Activated CD4-positive, alpha-beta T cell treated with anti-CD3 and anti-CD28 coated beads for 36 hours (primary cell): ENCODE data around the gene PLXNC1. TPM values are rescaled to one million over a fixed set of nuclear protein-coding genes. Genes with fewer than 3 reads are reported as not detected.

Experiments used
- ATAC-seq: fragments of 200-7000 bp; cut with Tn5 transposase; one replicate; pipeline ENCODE4 v1.10.0; 2021; ENCODE audit warnings: mild to moderate bottlenecking, moderate library complexity
- CTCF ChIA-PET: fragments of 350-600 bp; sonication (Branson Sonifier 250); formaldehyde crosslinking; loops from one replicate; lab custom pipeline; 2021; ENCODE audit warnings: antibody characterized with exemption; lab: Charles Lee
- POLR2A ChIA-PET: fragments of 350-600 bp; sonication (Branson Sonifier 250); formaldehyde crosslinking; loops from one replicate; lab custom pipeline; 2021; ENCODE audit warnings: antibody characterized with exemption, inconsistent platforms; lab: Charles Lee
- DNase-seq: peaks from one replicate; pipeline ENCODE4 v3.0.0-alpha.2; 2020
- H3K27ac Mint-ChIP-seq: one replicate; pipeline ENCODE4 v1.8.0; 2021; ENCODE audit warnings: mixed read lengths
- H3K27me3 Mint-ChIP-seq: one replicate; pipeline ENCODE4 v1.8.0; 2021; ENCODE audit warnings: mixed read lengths
- H3K36me3 Mint-ChIP-seq: one replicate; pipeline ENCODE4 v1.8.0; 2021; ENCODE audit warnings: low read depth, mixed read lengths
- H3K4me1 Mint-ChIP-seq: one replicate; pipeline ENCODE4 v1.8.0; 2021; ENCODE audit warnings: mixed read lengths
- H3K4me3 Mint-ChIP-seq: one replicate; pipeline ENCODE4 v1.8.0; 2021; ENCODE audit warnings: mild to moderate bottlenecking, moderate library complexity, mixed read lengths
- H3K9me3 Mint-ChIP-seq: one replicate; pipeline ENCODE4 v1.8.0; 2021; ENCODE audit warnings: low read depth, mixed read lengths
- intact Hi-C, 2 experiments: fragments of 100-400 bp; cut with DNase I in 1 of 2; cut with micrococcal nuclease in 1 of 2; formaldehyde crosslinking; loops; one replicate each; pipeline versions ENCODE4 v1.14.2 to v1.15.1; 2022 to 2024; cut with DNase I, micrococcal nuclease
- total RNA-seq, 2 experiments: library from RNA; stranded (reverse); gene quantifications; one replicate each; pipeline ENCODE4 v1.2.3, GENCODE V29; 2021

The PLXNC1 gene
- total RNA-seq, 2 experiments from 2014 or later = 5.3 TPM

GRCh38 chr12:94276725-94277124 is 128.3 kb downstream of the PLXNC1 start:
- DNase-seq = no peak
- no peaks in the 10 kb centered on the region for H3K9me3 Mint-ChIP-seq
- no peak overlapping the region for H3K4me3 Mint-ChIP-seq
- peaks cover 8% of the 10 kb centered on the region for H3K36me3 Mint-ChIP-seq
- no peaks in the 10 kb centered on the region for H3K27me3 Mint-ChIP-seq
- ChIA-PET CTCF (interaction anchor here (0.6 to 1.7 kb wide), 3 partner anchors 22 to 99 kb away, joined by 3 to 5 read pairs (median 3); no protein-coding TSS in a partner anchor), POLR2A (interaction anchor here (0.5 kb wide), 1 partner anchor 68 kb away, joined by 3 read pairs; no protein-coding TSS in a partner anchor)
- ATAC-seq = no peak
- H3K4me1 Mint-ChIP-seq = peaks cover 7% of the 10 kb centered on the region
- H3K27ac Mint-ChIP-seq = no peak overlapping the region
- intact Hi-C loops = no loop called here

DNA sequence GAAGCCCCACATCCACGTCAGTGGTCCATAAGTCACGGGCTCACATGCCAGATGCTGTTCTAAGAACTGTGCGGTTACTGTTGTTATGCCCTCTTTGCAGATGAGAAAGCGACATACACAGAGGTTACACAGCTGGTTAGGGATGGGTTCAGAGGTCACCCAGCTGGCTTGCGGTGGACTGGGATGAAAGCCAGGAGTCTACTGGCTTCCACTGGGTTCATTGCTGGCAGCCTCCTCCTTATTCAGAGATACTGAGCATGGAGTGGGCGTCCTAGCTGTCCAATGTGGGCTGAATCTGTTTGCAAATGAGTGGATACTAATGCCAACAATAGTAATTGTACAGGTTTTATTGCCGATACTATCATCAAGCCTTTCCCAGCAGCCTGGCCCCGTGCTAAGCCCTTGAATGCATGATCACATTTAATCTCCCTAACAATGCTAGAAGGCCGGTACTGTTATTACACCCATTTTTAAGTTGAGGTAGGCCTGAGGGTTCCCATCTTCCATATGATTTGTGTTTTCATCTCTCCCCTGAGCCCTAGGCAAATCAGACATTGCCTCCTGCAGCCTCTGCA is 129.1 kb downstream of the PLXNC1 start:
- CTCF ChIA-PET = interaction anchor here (0.6 to 1.7 kb wide), 2 partner anchors 21 to 38 kb away, joined by 3 to 5 read pairs; no protein-coding TSS in a partner anchor
- H3K9me3 Mint-ChIP-seq = no peaks in the 10 kb centered on the region
- no peak for ATAC-seq
- intact Hi-C loops = no loop called here
- POLR2A ChIA-PET = interaction anchor here (0.5 kb wide), 1 partner anchor 69 kb away, joined by 3 read pairs; no protein-coding TSS in a partner anchor
- H3K36me3 Mint-ChIP-seq = peaks cover 7% of the 10 kb centered on the region
- H3K27me3 Mint-ChIP-seq = no peaks in the 10 kb centered on the region
- H3K4me3 Mint-ChIP-seq = no peak overlapping the region
- no peak overlapping the region for H3K27ac Mint-ChIP-seq
- peaks cover 9% of the 10 kb centered on the region for H3K4me1 Mint-ChIP-seq
- no peak for DNase-seq

DNA sequence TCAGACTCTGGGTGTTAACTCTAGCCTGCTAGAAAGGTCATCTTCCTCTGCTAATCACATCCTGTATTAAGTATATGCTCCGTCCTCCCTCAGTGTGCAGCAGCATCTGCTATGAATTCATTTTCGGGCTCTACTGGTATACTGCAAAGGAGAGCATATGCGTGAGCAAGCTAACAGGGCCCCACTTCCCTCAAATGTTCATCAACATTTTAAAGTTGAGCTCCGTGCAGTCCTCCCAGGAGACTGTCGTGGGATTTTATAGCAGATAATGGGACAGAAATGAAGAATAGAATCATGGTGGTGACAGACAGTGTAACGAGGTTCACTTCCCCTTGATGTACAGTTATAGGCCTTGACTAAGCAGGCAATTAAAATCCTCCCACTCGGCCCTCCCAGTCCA is 131.7 kb downstream of the PLXNC1 start:
- ChIA-PET POLR2A (no interaction called here), CTCF (interaction anchor here (0.5 kb wide), 1 partner anchor 1237 kb away, joined by 5 read pairs; no protein-coding TSS in a partner anchor)
- Mint-ChIP-seq H3K27ac (no peak overlapping the region), H3K36me3 (peaks cover 12% of the 10 kb centered on the region), H3K4me1 (peaks cover 21% of the 10 kb centered on the region), H3K27me3 (no peaks in the 10 kb centered on the region), H3K4me3 (no peak overlapping the region), H3K9me3 (no peaks in the 10 kb centered on the region)
- intact Hi-C loops = no loop called here
- DNase-seq (no peak), ATAC-seq (no peak)

- Mint-ChIP-seq H3K4me3 (no peak overlapping the region), H3K27ac (peak overlapping the region; percentile 66), H3K27me3 (no peaks in the 10 kb centered on the region), H3K4me1 (peaks cover 21% of the 10 kb centered on the region), H3K9me3 (no peaks in the 10 kb centered on the region), H3K36me3 (peaks cover 12% of the 10 kb centered on the region)
- peak; percentile 80 for ATAC-seq
- peak; percentile 53 for DNase-seq
- POLR2A ChIA-PET = no interaction called here
- CTCF ChIA-PET = no interaction called here
- intact Hi-C loops = no loop called here
These were observed 134.3 kb downstream of the PLXNC1 start for GRCh38 chr12:94282675-94283074.

DNA sequence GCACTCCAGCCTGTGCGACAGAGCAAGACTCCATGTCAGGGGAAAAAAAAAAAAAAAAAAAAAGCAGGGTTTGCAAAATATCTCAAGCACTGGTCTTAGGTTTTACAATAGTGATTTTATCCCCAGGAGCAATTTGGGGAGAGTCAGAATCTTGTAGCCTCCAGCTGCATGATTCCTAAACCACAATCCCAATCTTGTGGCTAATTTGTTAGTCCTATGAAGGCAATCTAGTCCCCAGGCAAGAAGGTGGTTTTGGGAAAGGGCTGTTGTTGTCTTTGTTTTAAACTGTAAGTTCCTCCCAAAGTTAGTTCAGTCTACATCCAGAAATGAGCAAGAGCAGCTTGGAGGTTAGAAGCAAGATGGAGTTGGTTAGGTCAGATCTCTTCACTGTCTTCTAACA is 135.7 kb downstream of the PLXNC1 start:
- no peak overlapping the region for H3K27ac Mint-ChIP-seq
- POLR2A ChIA-PET = no interaction called here

DNA sequence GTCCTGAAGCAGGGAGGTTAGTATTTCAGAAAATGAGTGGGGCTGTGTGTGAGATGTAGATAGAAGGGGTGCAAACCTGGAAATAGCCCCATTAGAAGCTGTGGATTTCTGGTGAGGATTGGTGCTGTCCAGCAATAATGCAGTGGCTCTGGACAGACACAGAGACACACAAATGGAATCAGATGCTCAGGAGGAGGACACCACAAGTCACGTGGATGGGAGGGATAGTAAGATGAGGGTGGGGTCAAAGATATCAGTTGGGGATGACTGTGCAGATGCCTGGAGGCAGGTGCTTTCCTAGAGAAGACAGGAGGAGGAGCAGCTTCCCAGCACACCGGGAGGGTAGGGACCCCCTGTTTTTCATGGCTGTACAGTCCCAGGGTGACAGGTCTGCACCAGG is 136.5 kb downstream of the PLXNC1 start:
- H3K4me3 Mint-ChIP-seq = no peak overlapping the region
- ATAC-seq = no peak
- no peak overlapping the region for H3K27ac Mint-ChIP-seq
- no peaks in the 10 kb centered on the region for H3K9me3 Mint-ChIP-seq
- ChIA-PET POLR2A (no interaction called here), CTCF (interaction anchor here (0.5 kb wide), 1 partner anchor 141 kb away, joined by 3 read pairs; no protein-coding TSS in a partner anchor)
- DNase-seq = no peak
- intact Hi-C loops = no loop called here
- H3K36me3 Mint-ChIP-seq = peaks cover 12% of the 10 kb centered on the region
- H3K27me3 Mint-ChIP-seq = no peaks in the 10 kb centered on the region
- peaks cover 21% of the 10 kb centered on the region for H3K4me1 Mint-ChIP-seq

More for the DNA sequence above, 135.7 kb downstream of the PLXNC1 start:
- intact Hi-C loops = no loop called here
- CTCF ChIA-PET = no interaction called here
- H3K4me3 Mint-ChIP-seq = no peak overlapping the region
- ATAC-seq = no peak
- peaks cover 12% of the 10 kb centered on the region for H3K36me3 Mint-ChIP-seq
- H3K9me3 Mint-ChIP-seq = no peaks in the 10 kb centered on the region
- peaks cover 21% of the 10 kb centered on the region for H3K4me1 Mint-ChIP-seq
- H3K27me3 Mint-ChIP-seq = no peaks in the 10 kb centered on the region
- no peak for DNase-seq

DNA sequence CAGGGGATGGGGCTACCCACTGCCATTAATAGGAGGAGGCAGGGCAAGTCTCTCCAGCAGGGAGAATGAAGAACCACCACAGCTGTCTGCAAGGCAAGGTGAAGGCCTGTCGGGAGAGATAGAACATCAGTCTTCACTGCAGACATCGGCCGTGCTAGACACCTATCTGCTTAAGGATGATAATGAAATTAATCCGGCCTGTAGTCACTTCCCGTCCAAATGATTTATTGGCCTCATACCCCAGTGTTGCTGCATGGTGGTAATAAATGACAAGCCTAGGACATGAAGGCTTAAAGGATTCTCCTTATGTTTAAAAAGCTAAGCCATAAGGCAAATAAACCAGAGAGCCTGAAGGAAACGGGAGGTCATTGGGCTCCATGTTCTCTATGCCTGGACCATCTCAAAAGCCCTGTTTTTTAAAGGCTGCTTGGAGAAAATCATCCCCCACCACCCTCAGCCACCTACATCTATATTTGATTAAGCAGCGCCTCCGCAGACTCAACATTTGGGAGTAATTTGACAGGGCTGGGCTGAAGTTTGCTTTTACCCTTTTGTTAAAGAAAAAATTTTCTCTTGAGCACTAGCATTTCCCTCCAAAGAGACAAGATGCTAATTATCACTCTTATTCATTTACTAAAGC is 137.7 kb downstream of the PLXNC1 start:
- H3K36me3 Mint-ChIP-seq = peaks cover 8% of the 10 kb centered on the region
- POLR2A ChIA-PET = no interaction called here

GRCh38 chr12:94286583-94287244 is 138.3 kb downstream of the PLXNC1 start:
- DNase-seq (no peak), ATAC-seq (no peak)
- Mint-ChIP-seq H3K36me3 (peaks cover 8% of the 10 kb centered on the region), H3K27ac (no peak overlapping the region), H3K9me3 (no peaks in the 10 kb centered on the region), H3K27me3 (no peaks in the 10 kb centered on the region), H3K4me1 (peaks cover 20% of the 10 kb centered on the region), H3K4me3 (no peak overlapping the region)
- POLR2A ChIA-PET = no interaction called here
- intact Hi-C loops = no loop called here
- CTCF ChIA-PET = no interaction called here

More for the DNA sequence above, 137.7 kb downstream of the PLXNC1 start:
- intact Hi-C loops = no loop called here
- no peak for DNase-seq
- H3K4me3 Mint-ChIP-seq = no peak overlapping the region
- peaks cover 21% of the 10 kb centered on the region for H3K4me1 Mint-ChIP-seq
- H3K27me3 Mint-ChIP-seq = no peaks in the 10 kb centered on the region
- H3K9me3 Mint-ChIP-seq = no peaks in the 10 kb centered on the region
- no peak for ATAC-seq
- no peak overlapping the region for H3K27ac Mint-ChIP-seq
- CTCF ChIA-PET = no interaction called here

GRCh38 chr12:94287245-94287628 is 138.9 kb downstream of the PLXNC1 start:
- POLR2A ChIA-PET = no interaction called here
- CTCF ChIA-PET = no interaction called here
- intact Hi-C loops = no loop called here

GRCh38 chr12:94289461-94290312 is 141.3 kb downstream of the PLXNC1 start:
- ChIA-PET POLR2A (interaction anchor here (0.5 kb wide), 1 partner anchor 37 kb away, joined by 3 read pairs; no protein-coding TSS in a partner anchor), CTCF (interaction anchor here (1.1 to 1.5 kb wide), 3 partner anchors 9 to 142 kb away, joined by 3 to 8 read pairs (median 4); partner anchors contain the start of gene PLXNC1)
- Mint-ChIP-seq H3K27me3 (no peaks in the 10 kb centered on the region), H3K4me3 (no peak overlapping the region), H3K36me3 (peaks cover 6% of the 10 kb centered on the region), H3K4me1 (no peaks in the 10 kb centered on the region), H3K27ac (no peak overlapping the region), H3K9me3 (no peaks in the 10 kb centered on the region)
- DNase-seq (no peak), ATAC-seq (no peak)
- intact Hi-C loops = no loop called here

More at GRCh38 chr12:94287245-94287628, 138.9 kb downstream of the PLXNC1 start:
- DNase-seq (no peak), ATAC-seq (no peak)
- Mint-ChIP-seq H3K27me3 (no peaks in the 10 kb centered on the region), H3K4me3 (no peak overlapping the region), H3K36me3 (peaks cover 6% of the 10 kb centered on the region), H3K4me1 (peaks cover 15% of the 10 kb centered on the region), H3K27ac (no peak overlapping the region), H3K9me3 (no peaks in the 10 kb centered on the region)

DNA sequence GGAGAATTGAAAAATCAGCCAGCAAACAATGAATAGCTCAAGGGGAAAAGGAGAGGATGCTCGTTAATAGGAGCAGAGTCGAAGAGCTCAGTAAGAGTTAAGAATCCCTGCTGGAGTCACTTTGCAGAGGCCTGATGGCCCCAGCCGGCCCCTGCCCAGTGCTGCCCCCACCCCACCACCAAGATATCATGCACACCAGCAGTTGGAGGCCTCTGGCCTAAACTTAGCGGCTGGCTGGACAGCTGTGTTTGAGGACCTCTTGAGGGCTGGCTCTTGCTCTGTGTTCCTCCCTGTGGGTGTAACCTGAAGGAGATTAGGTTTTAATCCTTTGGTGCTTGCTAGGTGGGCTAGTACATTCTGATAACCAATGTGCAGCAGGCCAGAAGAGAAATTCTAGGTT is 142.0 kb downstream of the PLXNC1 start:
- DNase-seq = no peak
- POLR2A ChIA-PET = no interaction called here
- H3K36me3 Mint-ChIP-seq = peaks cover 6% of the 10 kb centered on the region
- intact Hi-C loops = no loop called here
- CTCF ChIA-PET = interaction anchor here (0.6 to 1.3 kb wide), 3 partner anchors 142 to 190 kb away, joined by 3 read pairs; partner anchors contain the start of gene PLXNC1
- H3K27me3 Mint-ChIP-seq = no peaks in the 10 kb centered on the region
- no peaks in the 10 kb centered on the region for H3K9me3 Mint-ChIP-seq
- H3K4me1 Mint-ChIP-seq = no peaks in the 10 kb centered on the region
- ATAC-seq = no peak
- H3K27ac Mint-ChIP-seq = no peak overlapping the region
- no peak overlapping the region for H3K4me3 Mint-ChIP-seq
